NCI-H2029 (cell line): ENCODE data around the gene BCR.

Experiments used
- DNase-seq: peaks from one replicate; lab custom pipeline; 2025; lab: John Stamatoyannopoulos, UW

Gene BCR

GRCh38 chr22:23177197-23177596 lies 3.1 kb upstream of the BCR start:
- DNase-seq, result no peak

- no peak for DNase-seq
Observed at GRCh38 chr22:23178512-23179254, 1.6 kb upstream of the BCR start.

- no peak for DNase-seq
Observed at GRCh38 chr22:23179381-23180299, 669 bp upstream of the BCR start.

GRCh38 chr22:23180893-23181720 lies 798 bp downstream of the BCR start:
- no peak for DNase-seq

- no peak for DNase-seq
Observed at GRCh38 chr22:23181721-23182308, 1.5 kb downstream of the BCR start.

GRCh38 chr22:23182309-23183060 lies 2.2 kb downstream of the BCR start:
- peak; percentile 91 for DNase-seq

GRCh38 chr22:23183061-23183698 lies 2.9 kb downstream of the BCR start:
- peak; percentile 52 for DNase-seq

- DNase-seq, result no peak
Observed at GRCh38 chr22:23184100-23184763, 3.9 kb downstream of the BCR start.

- DNase-seq, result peak; percentile 73
Observed at GRCh38 chr22:23184764-23185113, 4.4 kb downstream of the BCR start.

- DNase-seq, result no peak
Observed at GRCh38 chr22:23187211-23187610, 6.9 kb downstream of the BCR start.

GRCh38 chr22:23187871-23188700 lies 7.8 kb downstream of the BCR start:
- DNase-seq, result no peak

GRCh38 chr22:23190526-23190925 lies 10.2 kb downstream of the BCR start:
- no peak for DNase-seq

GRCh38 chr22:23192133-23192532 lies 11.8 kb downstream of the BCR start:
- DNase-seq, result peak; percentile 86

- no peak for DNase-seq
Observed at GRCh38 chr22:23192558-23192957, 12.2 kb downstream of the BCR start.

- DNase-seq, result no peak
Observed at GRCh38 chr22:23193196-23193827, 13.0 kb downstream of the BCR start.

GRCh38 chr22:23193882-23194281 lies 13.6 kb downstream of the BCR start:
- DNase-seq, result no peak

- no peak for DNase-seq
Observed at GRCh38 chr22:23196165-23196564, 15.9 kb downstream of the BCR start.

- no peak for DNase-seq
Observed at GRCh38 chr22:23197836-23198235, 17.5 kb downstream of the BCR start.

GRCh38 chr22:23199159-23199558 lies 18.9 kb downstream of the BCR start:
- DNase-seq, result no peak
